HepG2 (cell line): Measurements from ENCODE around the gene FGD2. TPM values are rescaled to one million over a fixed set of nuclear protein-coding genes. Genes with fewer than 3 reads are reported as not detected.
A peak's percentile ranks its signal among the peaks of the same experiment; 100 is the strongest.

Source experiments
- ATAC-seq: fragments of 200-7000 bp; cut with Tn5 transposase; 3 replicates; pipeline ENCODE4 v1.9.1; 2020; ENCODE audit warnings: mild to moderate bottlenecking, moderate library complexity
- BruUV-seq: library from RNA; stranded (reverse); fragments of 400-500 nt; replicated peaks from 2 replicates; lab custom pipeline; 2021; lab: Mats Ljungman, UMichigan
- CTCF ChIA-PET: fragments of 300-600 bp; formaldehyde crosslinking; extraction: SDS; loops from one replicate; lab custom pipeline; 2021; ENCODE audit warnings: low total read pairs, inconsistent platforms, low intra/inter-chr PET ratio; lab: Yijun Ruan, JAX
- POLR2A ChIA-PET: fragments of 350-600 bp; sonication (Branson Sonifier 250); formaldehyde crosslinking; loops from one replicate; lab custom pipeline; 2020; ENCODE audit warnings: antibody characterized with exemption, inconsistent platforms; lab: Yijun Ruan, JAX
- DNase-seq: peaks from one replicate; pipeline ENCODE4 v3.0.0-alpha.2; 2015; ENCODE audit warnings: low spot score
- FAIRE-seq: peaks from 3 replicates; lab custom pipeline; 2011; peaks lifted over from hg19 to GRCh38; lab: Jason Lieb, UNC
- H2AFZ ChIP-seq: one replicate; pipeline ENCODE4 v1.6.1; 2011; ENCODE audit warnings: low read length, inconsistent platforms
- H3K27ac ChIP-seq: fragments of 300-600 bp; 3 replicates; pipeline ENCODE4 v1.8.0; 2011; ENCODE audit warnings: mixed run types, mild to moderate bottlenecking, mixed read lengths, low read length, inconsistent platforms; ENCODE audit not compliant: insufficient read depth; ENCODE audit errors: extremely low read length
- H3K27me3 ChIP-seq, 2 experiments: fragments of 200-600 bp in 1 of 2; 2 replicates in 1 of 2; 3 replicates in 1 of 2; pipeline versions ENCODE4 v1.6.0 to v1.8.0; 2011; ENCODE audit warnings: low read length in 2 of 2, mild to moderate bottlenecking in 2 of 2, moderate library complexity in 2 of 2, inconsistent platforms in 1 of 2; ENCODE audit not compliant: insufficient read depth in 2 of 2, control insufficient read depth in 1 of 2
- H3K36me3 ChIP-seq, 2 experiments: fragments of 200-600 bp in 1 of 2; replicated peaks in 1 of 2; 2 replicates in 1 of 2; 3 replicates in 1 of 2; pipeline versions ENCODE4 v1.5.1 to v1.8.0; 2011; ENCODE audit warnings: low read length in 2 of 2, inconsistent platforms in 1 of 2; ENCODE audit not compliant: insufficient read depth in 2 of 2, control insufficient read depth in 1 of 2
- H3K4me1 ChIP-seq: 2 replicates; pipeline ENCODE4 v1.5.1; 2012; ENCODE audit warnings: low read length, inconsistent platforms; ENCODE audit not compliant: insufficient read depth
- H3K4me2 ChIP-seq: 2 replicates; pipeline ENCODE4 v1.6.0; 2011; ENCODE audit warnings: low read depth, low read length, inconsistent platforms
- H3K4me3 ChIP-seq, 3 experiments: fragments of 200-600 bp in 1 of 3; sonication (generic), shearing (Covaris generic) in 1 of 3; replicated peaks in 1 of 3; 2 replicates each; pipeline ENCODE4 v1.5.1; 2011 to 2016; ENCODE audit warnings: low read length in 3 of 3, inconsistent platforms in 2 of 3, low read depth in 2 of 3, mild to moderate bottlenecking in 2 of 3, control low read depth in 1 of 3, mixed read lengths in 1 of 3; ENCODE audit not compliant: insufficient read depth in 1 of 3
- H3K79me2 ChIP-seq: one replicate; pipeline ENCODE4 v1.6.1; 2011; ENCODE audit warnings: low read length, inconsistent platforms; ENCODE audit not compliant: insufficient read depth
- H3K9ac ChIP-seq: 2 replicates; pipeline ENCODE4 v1.6.0; 2011; ENCODE audit warnings: mild to moderate bottlenecking, low read depth, low read length, inconsistent platforms; ENCODE audit not compliant: insufficient read depth
- H3K9me3 ChIP-seq: 2 replicates; pipeline ENCODE4 v1.5.1; 2012; ENCODE audit warnings: mild to moderate bottlenecking, low read length
- H4K20me1 ChIP-seq: 2 replicates; pipeline ENCODE4 v1.6.0; 2011; ENCODE audit warnings: inconsistent platforms, mild to moderate bottlenecking, low read length, moderate library complexity; ENCODE audit not compliant: insufficient read depth
- CBX2 ChIP-seq, 2 experiments: fragments of 200-600 bp in 1 of 2; sonication (generic); formaldehyde crosslinking in 1 of 2; IDR thresholded peaks; 2 replicates each; pipeline versions ENCODE4 v1.7.0 to v1.8.1; 2018 to 2022; ENCODE audit warnings: low read depth in 2 of 2, low read length in 1 of 2, mild to moderate bottlenecking in 1 of 2, missing genetic modification reagents in 1 of 2
- MAF1 ChIP-seq: sonication (generic); formaldehyde crosslinking; IDR thresholded peaks from 2 replicates; pipeline ENCODE4 v1.5.0; 2020; ENCODE audit warnings: missing genetic modification reagents, borderline replicate concordance
- ZNF441 ChIP-seq: sonication (generic); formaldehyde crosslinking; IDR thresholded peaks from 2 replicates; pipeline ENCODE4 v1.7.0; 2021; ENCODE audit warnings: missing genetic modification reagents, borderline replicate concordance
- ZNF768 ChIP-seq: sonication (generic); formaldehyde crosslinking; IDR thresholded peaks from 2 replicates; pipeline ENCODE4 v1.4.0; 2020; ENCODE audit warnings: missing genetic modification reagents
- WGBS: methylation state at CpG from one replicate; pipeline ENCODE4 v1.1.6; 2017; ENCODE audit warnings: low lambda C conversion rate; 5-methylcytosine and 5-hydroxymethylcytosine counted together
- in situ Hi-C: cut with HindIII; loops from 2 replicates; pipeline ENCODE4 v1.10.0; 2017; ENCODE audit warnings: low pct_unique_long_range_greater_than_20kb; ENCODE audit not compliant: extremely low pct_ligation_motif_present
- intact Hi-C: fragments of 100-400 bp; cut with micrococcal nuclease; formaldehyde crosslinking; loops from one replicate; pipeline ENCODE4 v1.10.0; 2022; ENCODE audit not compliant: unreplicated experiment
- polyA plus RNA-seq, 8 experiments: library from polyadenylated mRNA; depleted of rRNA in 3 of 8; stranded (reverse) in 7 of 8; unstranded in 1 of 8; fragments of >200 nt; fragmentation: Illumina TruSeq in 4 of 8; extraction: Trizol in 4 of 8; gene quantifications; 2 replicates each; pipeline versions ENCODE4 v1.2.1 to v1.2.3, GENCODE V29; 2011 to 2016; ENCODE audit warnings: low read depth in 4 of 8, missing spikeins in 1 of 8, mixed read lengths in 1 of 8; ENCODE audit not compliant: insufficient read depth in 1 of 8
- total RNA-seq, 5 experiments: library from RNA; depleted of rRNA; stranded (reverse); fragments of >200 nt; fragmentation: Illumina TruSeq; extraction: Trizol; gene quantifications; 2 replicates each; pipeline ENCODE4 v1.2.3, GENCODE V29; 2016; ENCODE audit warnings: low read depth in 1 of 5
- TF ChIP-seq, protein P1 (sequence below): sonication (generic); formaldehyde crosslinking; IDR thresholded peaks from 2 replicates; pipeline ENCODE4 v1.4.0; 2020; ENCODE audit warnings: low read depth, missing genetic modification reagents
- TF ChIP-seq, protein P2 (sequence below): sonication (generic); formaldehyde crosslinking; IDR thresholded peaks from 2 replicates; pipeline ENCODE4 v1.4.0; 2020; ENCODE audit warnings: missing genetic modification reagents, borderline replicate concordance
- TF ChIP-seq, protein P3 (sequence below): sonication (generic); formaldehyde crosslinking; IDR thresholded peaks from 2 replicates; pipeline ENCODE4 v1.5.1; 2020; ENCODE audit warnings: missing genetic modification reagents, mild to moderate bottlenecking, borderline replicate concordance
- TF ChIP-seq, protein P4 (sequence below): IDR thresholded peaks from 2 replicates; pipeline ENCODE4 v1.6.1; 2012; ENCODE audit warnings: inconsistent platforms
- TF ChIP-seq, protein P5 (sequence below): IDR thresholded peaks from 2 replicates; pipeline ENCODE4 v1.6.1; 2016; ENCODE audit warnings: mild to moderate bottlenecking, missing biosample characterization, missing genetic modification reagents

The FGD2 gene
- total and polyA plus RNA-seq, 2 of the 13 experiments (the other 11 are each of a cell fraction or from before 2014, with no cell fraction given), result not detected

DNA sequence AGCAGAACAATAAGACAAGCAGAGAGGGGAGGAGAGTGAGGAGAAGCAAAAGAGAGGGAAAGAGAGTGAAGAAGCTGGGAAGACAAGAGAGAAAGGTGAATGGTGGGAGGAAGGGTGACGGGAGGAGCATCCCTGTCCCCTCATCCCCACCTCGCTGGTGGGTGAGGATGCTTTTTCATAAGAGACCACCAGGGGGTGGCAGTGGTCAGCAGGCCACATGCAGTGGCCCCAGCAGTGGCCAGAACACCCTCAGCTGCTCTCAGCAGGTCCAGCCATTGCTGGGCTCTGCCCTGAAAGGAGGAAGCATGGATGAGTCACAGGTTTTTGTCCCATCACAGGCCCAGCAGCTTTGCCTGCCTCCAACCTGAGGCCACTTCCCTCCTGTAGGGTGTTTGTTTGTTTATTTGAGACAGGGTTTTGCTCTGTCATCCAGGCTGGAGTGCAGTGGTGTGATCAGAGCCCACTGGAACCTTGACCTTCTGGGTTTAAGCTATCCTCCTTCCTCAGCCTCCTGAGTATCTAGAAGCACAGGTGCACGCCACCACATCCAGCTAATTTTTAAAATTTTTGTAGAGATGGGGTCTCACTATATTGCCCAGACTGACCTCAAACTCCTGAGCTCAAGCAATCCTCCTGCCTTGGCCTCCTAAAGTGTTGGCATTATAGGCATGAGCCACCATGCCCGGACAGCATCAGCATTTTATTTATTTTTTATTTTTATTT lies 24.0 kb downstream of the FGD2 start:
- H3K9ac ChIP-seq, result no peak overlapping the region
- intact Hi-C loops, result loop anchor here (1.0 to 2.0 kb wide), 3 partner anchors 21 to 181 kb away; no protein-coding TSS in a partner anchor
- ChIA-PET POLR2A (interaction anchor here (0.7 to 2.1 kb wide), 11 partner anchors 18 to 181 kb away, joined by 3 to 18 read pairs (median 4); partner anchors contain the start of genes MTCH1 and PIM1), CTCF (interaction anchor here (0.8 to 3.9 kb wide), 6 partner anchors 9 to 180 kb away, joined by 4 to 68 read pairs (median 13); no protein-coding TSS in a partner anchor)
- peaks cover 43% of the 10 kb centered on the region for H3K4me1 ChIP-seq
- no TSS peak for BruUV-seq
- no peaks in the 10 kb centered on the region for H3K79me2 ChIP-seq
- DNase-seq (peak; percentile 84), FAIRE-seq (peak; percentile 64), ATAC-seq (peak; percentile 89)
- in situ Hi-C loops, result loop anchor here (10.0 kb wide), 1 partner anchor 145 kb away; the partner anchor contains the start of gene PIM1
- H3K4me3 ChIP-seq, result no peak overlapping the region
- no peaks in the 10 kb centered on the region for H3K9me3 ChIP-seq
- H3K4me2 ChIP-seq, result no peak overlapping the region
- peaks cover 4 to 47% of the 10 kb centered on the region in 2 experiments for H3K27me3 ChIP-seq
- no peak overlapping the region for H2AFZ ChIP-seq
- H4K20me1 ChIP-seq, result no peaks in the 10 kb centered on the region
- 38% methylated on average over 4 of the region's 4 CpGs for WGBS
- H3K36me3 ChIP-seq, result no peaks in the 10 kb centered on the region
- no peak overlapping the region for H3K27ac ChIP-seq
- TF ChIP-seq, protein P1, sequence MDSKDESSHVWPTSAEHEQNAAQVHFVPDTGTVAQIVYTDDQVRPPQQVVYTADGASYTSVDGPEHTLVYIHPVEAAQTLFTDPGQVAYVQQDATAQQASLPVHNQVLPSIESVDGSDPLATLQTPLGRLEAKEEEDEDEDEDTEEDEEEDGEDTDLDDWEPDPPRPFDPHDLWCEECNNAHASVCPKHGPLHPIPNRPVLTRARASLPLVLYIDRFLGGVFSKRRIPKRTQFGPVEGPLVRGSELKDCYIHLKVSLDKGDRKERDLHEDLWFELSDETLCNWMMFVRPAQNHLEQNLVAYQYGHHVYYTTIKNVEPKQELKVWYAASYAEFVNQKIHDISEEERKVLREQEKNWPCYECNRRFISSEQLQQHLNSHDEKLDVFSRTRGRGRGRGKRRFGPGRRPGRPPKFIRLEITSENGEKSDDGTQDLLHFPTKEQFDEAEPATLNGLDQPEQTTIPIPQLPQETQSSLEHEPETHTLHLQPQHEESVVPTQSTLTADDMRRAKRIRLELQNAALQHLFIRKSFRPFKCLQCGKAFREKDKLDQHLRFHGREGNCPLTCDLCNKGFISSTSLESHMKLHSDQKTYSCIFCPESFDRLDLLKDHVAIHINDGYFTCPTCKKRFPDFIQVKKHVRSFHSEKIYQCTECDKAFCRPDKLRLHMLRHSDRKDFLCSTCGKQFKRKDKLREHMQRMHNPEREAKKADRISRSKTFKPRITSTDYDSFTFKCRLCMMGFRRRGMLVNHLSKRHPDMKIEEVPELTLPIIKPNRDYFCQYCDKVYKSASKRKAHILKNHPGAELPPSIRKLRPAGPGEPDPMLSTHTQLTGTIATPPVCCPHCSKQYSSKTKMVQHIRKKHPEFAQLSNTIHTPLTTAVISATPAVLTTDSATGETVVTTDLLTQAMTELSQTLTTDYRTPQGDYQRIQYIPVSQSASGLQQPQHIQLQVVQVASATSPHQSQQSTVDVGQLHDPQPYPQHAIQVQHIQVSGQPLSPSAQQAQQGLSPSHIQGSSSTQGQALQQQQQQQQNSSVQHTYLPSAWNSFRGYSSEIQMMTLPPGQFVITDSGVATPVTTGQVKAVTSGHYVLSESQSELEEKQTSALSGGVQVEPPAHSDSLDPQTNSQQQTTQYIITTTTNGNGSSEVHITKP (CRISPR knock-in tag), result 0 out of 2 replicates have a peak, but pooled peaks have one; percentile 28
- TF ChIP-seq ZNF768 (CRISPR knock-in tag) (peak; percentile 68; the same call in 1 of the 2 replicates), ZNF441 (no peak), CBX2 (IDR thresholded peaks at IDR 0.05; ENCODE audit: low read depth, low read length) (no peak), CBX2 (CRISPR knock-in tag; IDR thresholded peaks at IDR 0.05; ENCODE audit: low read depth) (0 out of 2 replicates have a peak, but pooled peaks have one; percentile 87), MAF1 (CRISPR knock-in tag) (no peak)
- TF ChIP-seq, protein P2, sequence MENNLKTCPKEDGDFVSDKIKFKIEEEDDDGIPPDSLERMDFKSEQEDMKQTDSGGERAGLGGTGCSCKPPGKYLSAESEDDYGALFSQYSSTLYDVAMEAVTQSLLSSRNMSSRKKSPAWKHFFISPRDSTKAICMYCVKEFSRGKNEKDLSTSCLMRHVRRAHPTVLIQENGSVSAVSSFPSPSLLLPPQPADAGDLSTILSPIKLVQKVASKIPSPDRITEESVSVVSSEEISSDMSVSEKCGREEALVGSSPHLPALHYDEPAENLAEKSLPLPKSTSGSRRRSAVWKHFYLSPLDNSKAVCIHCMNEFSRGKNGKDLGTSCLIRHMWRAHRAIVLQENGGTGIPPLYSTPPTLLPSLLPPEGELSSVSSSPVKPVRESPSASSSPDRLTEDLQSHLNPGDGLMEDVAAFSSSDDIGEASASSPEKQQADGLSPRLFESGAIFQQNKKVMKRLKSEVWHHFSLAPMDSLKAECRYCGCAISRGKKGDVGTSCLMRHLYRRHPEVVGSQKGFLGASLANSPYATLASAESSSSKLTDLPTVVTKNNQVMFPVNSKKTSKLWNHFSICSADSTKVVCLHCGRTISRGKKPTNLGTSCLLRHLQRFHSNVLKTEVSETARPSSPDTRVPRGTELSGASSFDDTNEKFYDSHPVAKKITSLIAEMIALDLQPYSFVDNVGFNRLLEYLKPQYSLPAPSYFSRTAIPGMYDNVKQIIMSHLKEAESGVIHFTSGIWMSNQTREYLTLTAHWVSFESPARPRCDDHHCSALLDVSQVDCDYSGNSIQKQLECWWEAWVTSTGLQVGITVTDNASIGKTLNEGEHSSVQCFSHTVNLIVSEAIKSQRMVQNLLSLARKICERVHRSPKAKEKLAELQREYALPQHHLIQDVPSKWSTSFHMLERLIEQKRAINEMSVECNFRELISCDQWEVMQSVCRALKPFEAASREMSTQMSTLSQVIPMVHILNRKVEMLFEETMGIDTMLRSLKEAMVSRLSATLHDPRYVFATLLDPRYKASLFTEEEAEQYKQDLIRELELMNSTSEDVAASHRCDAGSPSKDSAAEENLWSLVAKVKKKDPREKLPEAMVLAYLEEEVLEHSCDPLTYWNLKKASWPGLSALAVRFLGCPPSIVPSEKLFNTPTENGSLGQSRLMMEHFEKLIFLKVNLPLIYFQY, result peak; percentile 53; the same call in 1 of the 2 replicates
- TF ChIP-seq, protein P3, sequence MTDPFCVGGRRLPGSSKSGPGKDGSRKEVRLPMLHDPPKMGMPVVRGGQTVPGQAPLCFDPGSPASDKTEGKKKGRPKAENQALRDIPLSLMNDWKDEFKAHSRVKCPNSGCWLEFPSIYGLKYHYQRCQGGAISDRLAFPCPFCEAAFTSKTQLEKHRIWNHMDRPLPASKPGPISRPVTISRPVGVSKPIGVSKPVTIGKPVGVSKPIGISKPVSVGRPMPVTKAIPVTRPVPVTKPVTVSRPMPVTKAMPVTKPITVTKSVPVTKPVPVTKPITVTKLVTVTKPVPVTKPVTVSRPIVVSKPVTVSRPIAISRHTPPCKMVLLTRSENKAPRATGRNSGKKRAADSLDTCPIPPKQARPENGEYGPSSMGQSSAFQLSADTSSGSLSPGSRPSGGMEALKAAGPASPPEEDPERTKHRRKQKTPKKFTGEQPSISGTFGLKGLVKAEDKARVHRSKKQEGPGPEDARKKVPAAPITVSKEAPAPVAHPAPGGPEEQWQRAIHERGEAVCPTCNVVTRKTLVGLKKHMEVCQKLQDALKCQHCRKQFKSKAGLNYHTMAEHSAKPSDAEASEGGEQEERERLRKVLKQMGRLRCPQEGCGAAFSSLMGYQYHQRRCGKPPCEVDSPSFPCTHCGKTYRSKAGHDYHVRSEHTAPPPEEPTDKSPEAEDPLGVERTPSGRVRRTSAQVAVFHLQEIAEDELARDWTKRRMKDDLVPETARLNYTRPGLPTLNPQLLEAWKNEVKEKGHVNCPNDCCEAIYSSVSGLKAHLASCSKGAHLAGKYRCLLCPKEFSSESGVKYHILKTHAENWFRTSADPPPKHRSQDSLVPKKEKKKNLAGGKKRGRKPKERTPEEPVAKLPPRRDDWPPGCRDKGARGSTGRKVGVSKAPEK (CRISPR knock-in tag), result no peak
- TF ChIP-seq, protein P4, sequence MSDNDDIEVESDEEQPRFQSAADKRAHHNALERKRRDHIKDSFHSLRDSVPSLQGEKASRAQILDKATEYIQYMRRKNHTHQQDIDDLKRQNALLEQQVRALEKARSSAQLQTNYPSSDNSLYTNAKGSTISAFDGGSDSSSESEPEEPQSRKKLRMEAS, result peak; percentile 43; the same call in 1 of the 2 replicates
- TF ChIP-seq, protein P5, sequence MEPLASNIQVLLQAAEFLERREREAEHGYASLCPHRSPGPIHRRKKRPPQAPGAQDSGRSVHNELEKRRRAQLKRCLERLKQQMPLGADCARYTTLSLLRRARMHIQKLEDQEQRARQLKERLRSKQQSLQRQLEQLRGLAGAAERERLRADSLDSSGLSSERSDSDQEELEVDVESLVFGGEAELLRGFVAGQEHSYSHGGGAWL (CRISPR knock-in tag), result peak; percentile 63; the same call in 1 of the 2 replicates
